GM13976 (cell line): ENCODE results near the gene MORN2.

Experiments used
- DNase-seq: peaks from one replicate; pipeline ENCODE4 v3.0.0; 2012; ENCODE audit warnings: low spot score
- in situ Hi-C: fragments of 300-500 bp; cut with MboI; formaldehyde crosslinking; loops from one replicate; pipeline ENCODE4 v1.12.0; 2022; ENCODE audit warnings: low sequenced_read_pairs, mixed read lengths, inconsistent platforms; ENCODE audit not compliant: unreplicated experiment
- TF ChIP-seq, protein P1 (sequence below): IDR thresholded peaks from 2 replicates; pipeline ENCODE4 v1.5.1; 2012; ENCODE audit warnings: borderline replicate concordance, mild to moderate bottlenecking; ENCODE audit not compliant: insufficient read depth; ENCODE audit errors: extremely low read depth, missing control alignments, control extremely low read depth

Gene MORN2

DNA sequence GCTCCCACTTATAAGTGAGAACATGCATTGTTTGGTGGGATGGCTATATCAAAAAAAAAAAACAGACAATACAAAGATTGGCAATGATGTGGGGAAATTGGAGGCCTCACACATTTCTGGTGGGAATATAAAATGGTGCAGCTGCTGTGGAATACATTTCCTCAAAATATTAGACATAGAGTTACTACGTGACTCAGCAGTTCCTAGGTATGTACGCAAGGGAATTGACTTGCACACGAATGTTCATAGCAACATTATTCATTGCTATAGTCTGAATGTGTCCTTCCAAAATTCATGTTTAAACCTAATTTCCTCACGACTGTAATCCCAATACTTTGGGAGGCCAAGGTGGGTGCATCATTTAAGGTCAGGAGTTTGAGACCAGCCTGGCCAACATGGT lies 11.6 kb downstream of the MORN2 start:
- TF ChIP-seq, protein P1, sequence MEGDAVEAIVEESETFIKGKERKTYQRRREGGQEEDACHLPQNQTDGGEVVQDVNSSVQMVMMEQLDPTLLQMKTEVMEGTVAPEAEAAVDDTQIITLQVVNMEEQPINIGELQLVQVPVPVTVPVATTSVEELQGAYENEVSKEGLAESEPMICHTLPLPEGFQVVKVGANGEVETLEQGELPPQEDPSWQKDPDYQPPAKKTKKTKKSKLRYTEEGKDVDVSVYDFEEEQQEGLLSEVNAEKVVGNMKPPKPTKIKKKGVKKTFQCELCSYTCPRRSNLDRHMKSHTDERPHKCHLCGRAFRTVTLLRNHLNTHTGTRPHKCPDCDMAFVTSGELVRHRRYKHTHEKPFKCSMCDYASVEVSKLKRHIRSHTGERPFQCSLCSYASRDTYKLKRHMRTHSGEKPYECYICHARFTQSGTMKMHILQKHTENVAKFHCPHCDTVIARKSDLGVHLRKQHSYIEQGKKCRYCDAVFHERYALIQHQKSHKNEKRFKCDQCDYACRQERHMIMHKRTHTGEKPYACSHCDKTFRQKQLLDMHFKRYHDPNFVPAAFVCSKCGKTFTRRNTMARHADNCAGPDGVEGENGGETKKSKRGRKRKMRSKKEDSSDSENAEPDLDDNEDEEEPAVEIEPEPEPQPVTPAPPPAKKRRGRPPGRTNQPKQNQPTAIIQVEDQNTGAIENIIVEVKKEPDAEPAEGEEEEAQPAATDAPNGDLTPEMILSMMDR, result no peak
- in situ Hi-C loops, result no loop called here
- DNase-seq, result no peak

DNA sequence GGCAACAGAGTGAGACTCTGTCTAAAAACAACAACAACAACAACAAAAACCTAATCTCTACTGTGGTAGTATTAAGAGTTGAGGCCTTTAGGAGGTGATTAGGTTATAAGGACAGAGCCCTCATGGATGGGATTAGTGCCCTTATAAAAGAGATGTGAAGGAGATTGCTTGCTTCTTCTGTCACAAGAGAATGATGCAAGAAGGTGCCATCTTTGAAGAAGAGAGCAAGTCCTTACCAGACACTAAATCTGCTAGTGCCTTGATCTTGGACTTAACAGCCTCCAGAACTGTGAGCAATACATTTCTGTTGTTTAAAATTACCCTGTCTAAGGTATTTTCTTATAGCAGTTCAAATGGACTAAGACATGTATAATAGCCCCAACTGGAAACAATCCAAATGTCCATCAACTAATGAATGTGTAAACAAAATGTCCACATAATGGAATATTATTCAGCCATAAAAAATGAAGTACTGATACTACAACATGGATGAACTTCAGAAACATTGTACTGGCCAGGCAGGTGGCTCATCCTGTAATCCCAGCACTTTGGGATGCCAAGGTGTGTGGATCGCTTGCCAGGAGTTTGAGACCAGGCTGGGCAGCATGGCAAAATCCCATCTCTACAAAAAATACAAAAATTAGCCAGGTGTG lies 12.3 kb downstream of the MORN2 start:
- no peak for DNase-seq
- TF ChIP-seq, protein P1, result no peak
- in situ Hi-C loops, result no loop called here

DNA sequence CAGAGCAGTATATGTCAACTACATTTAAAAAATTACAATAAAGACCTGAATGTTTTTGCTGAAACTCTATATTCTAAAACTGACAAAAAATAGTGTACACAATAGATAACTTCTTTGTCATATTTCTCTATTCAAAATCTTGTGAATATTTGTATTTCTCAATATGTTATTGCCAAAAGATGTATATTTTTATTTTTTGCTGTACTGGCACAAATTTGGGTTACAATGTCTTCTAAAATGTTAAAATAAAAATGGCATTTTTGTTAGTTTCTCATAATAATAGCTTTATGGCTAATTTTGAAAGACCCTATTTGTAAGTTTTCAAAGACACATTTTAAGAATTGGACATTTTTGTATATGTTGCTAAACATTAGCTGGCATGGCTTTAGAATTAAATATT lies 13.3 kb downstream of the MORN2 start:
- in situ Hi-C loops, result no loop called here
- DNase-seq, result no peak
- TF ChIP-seq, protein P1, result no peak

DNA sequence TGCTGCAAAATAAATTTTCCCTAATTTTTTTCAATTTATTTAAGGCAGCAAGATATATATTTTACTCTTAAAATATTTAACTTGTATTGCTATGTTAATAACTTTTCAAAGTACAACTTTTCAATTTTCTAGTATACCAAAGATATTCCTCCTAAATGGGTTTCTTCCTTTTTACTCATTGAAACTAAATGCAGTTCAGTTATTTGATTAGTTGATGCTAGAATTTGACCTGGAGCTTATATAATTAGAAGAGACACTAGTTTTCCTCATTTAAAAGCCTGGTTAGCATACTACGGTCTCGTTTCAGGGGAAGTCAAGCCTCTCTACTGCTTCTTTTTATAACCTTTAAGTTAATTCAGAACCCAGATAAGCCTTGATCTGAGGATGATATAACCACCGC lies 13.8 kb downstream of the MORN2 start, which contains the start of gene ARHGEF33:
Gene ARHGEF33, plus strand, starts transcription at position 301 of the 400 bp plus-strand sequence. CDS start 29,573 bp downstream, outside the sequence.
- in situ Hi-C loops, result no loop called here
- no peak for DNase-seq
- TF ChIP-seq, protein P1, result no peak

DNA sequence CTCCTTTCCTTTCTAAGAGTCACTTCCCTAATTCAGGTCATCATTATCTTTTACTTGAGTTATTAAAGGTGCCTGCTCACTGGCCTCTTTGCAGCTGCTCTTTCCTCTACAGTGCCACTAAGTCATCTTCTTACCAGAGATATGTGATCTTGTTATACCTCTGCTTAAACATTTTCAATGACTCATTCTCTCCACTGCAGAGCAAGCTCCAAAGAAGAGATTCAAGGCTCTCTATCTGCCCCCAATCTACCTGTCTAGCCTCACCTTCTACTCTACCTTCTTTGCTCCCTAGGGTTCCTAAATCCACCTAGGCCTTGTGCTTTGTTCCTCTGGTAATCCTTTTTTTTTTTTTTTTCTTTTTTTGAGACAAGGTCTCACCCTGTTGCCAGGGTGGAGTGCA lies 17.0 kb downstream of the MORN2 start:
- DNase-seq, result no peak
- in situ Hi-C loops, result no loop called here
- TF ChIP-seq, protein P1, result no peak

DNA sequence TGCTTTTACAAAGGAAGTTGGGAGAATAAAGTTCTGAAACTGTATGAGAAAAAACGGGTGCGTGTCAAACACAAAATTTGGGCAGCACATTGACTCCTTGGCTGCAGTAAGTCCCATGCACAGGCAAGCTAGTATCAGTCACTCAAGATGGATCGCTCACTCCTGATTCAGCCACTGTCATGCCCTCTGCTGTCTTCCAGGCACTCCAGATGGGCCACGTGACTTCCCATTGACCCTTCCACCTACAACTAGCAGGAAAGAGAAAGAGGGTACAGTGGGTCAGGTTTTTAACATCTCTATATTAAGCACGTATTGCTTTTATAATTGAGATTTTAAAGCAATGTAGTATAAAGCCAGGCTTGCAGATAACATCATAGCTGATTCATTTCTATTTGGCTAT lies 22.5 kb downstream of the MORN2 start:
- TF ChIP-seq, protein P1, result no peak
- no peak for DNase-seq
- in situ Hi-C loops, result no loop called here
